Activated T-cell treated with anti-CD3 and anti-CD28 coated beads, Interleukin-2, amount 50 U/mL, for 1 hour (primary cell): ENCODE results near the gene TBC1D5.

Experiments
- DNase-seq: peaks from one replicate; pipeline ENCODE4 v3.0.0-alpha.2; 2020

The TBC1D5 gene

DNA sequence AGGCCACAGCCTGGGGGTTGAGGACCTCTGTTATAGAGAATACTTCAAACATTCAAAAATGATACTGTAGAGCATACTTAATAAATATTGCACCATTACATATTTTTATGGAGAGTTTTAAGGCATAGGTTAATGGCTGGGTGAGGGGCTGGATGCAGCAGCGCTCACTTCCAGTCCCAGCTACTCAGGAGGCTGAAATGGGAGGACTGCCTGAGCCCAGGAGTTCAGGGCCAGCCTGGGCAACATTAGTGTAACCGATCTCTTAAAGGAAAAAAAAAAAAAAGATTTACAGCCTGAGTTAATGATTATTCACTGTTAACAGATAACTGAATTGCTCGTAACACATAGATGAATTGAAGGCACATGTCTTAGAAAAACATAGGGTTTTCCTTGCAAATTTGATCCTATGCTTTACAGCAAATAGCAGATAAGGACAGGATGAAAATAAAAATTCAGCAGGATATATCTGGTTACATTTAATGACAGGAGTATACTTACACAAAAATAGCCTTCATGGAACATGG, 282.9 kb downstream of the TBC1D5 start:
- no peak for DNase-seq

DNA sequence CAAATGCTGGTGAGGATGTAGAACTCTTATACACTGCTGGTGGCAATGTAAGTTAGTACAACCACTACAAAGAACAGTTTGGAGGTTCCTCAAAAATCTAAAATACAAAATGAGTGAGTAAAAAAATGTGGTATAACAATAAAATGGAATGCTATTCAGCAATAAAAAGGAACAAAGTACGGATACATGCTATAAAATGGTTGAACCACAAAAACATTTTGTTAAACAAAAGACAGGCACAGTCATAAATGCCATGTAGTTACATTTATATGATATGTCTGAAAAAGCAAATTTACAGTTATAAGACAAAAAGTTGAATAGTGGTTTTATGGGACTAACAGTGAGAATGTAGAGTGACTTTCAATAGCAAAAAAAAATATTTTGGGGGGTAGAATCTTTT, 285.8 kb downstream of the TBC1D5 start:
- no peak for DNase-seq

- DNase-seq = no peak
Measured at GRCh38 chr3:17456046-17456445, 286.4 kb downstream of the TBC1D5 start.

GRCh38 chr3:17444865-17445264, 297.6 kb downstream of the TBC1D5 start:
- no peak for DNase-seq

DNA sequence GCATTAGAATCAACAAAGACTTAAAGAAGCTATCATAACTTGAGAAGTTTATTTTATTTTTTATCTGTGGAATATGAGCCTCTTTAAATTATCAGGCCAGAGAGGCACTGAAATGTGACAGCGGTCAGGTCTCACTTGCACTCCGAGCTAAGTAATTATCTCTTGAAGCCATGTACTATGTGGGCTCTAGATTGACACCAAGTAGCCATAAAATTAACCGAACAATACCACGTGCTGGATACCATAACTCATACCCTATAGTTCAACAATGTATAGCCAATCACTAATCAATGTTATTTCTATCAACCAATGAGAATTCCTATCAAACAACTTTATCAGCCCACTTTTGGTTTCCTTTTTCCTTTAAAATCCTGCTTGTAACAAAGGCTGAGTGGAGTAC, 299.3 kb downstream of the TBC1D5 start:
- DNase-seq = no peak

GRCh38 chr3:17442332-17443049, 299.9 kb downstream of the TBC1D5 start:
- no peak for DNase-seq

DNA sequence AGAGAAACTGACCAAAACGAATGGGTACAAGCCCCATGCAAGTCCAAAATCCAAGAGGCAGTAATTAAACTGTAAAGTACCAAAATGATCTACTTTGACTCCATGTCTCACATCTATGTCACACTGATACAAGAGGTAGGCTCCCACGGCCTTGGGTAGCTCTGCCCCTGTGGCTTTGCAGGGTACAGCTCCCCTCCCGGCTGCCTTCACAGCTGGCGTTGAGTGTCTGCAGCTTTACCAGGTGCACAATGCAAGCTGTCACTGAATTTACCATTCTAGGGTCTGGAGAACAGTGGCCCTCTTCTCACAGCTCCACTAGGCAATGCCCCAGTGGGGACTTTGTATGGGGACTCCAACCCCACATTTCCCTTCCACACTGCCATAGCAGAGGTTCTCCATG, 308.6 kb downstream of the TBC1D5 start:
- no peak for DNase-seq

DNA sequence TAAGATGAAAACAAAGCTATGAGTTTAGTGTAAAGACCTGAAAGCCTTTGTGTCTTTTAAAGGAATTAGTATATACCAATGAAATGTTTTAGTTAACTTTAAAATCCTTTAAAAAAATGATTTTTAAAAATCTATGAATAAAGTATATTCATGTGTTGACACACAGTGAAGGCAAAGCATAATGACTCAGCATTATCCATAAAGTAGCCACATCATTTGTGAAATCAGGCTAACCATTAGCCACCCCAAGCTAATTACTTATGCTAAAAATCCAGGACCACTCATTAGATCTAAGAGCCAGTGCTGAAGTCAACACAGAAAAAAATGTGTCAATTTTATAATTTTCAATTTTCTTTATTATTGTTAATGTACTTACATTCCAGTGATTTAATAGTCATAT, 310.2 kb downstream of the TBC1D5 start:
- no peak for DNase-seq

DNA sequence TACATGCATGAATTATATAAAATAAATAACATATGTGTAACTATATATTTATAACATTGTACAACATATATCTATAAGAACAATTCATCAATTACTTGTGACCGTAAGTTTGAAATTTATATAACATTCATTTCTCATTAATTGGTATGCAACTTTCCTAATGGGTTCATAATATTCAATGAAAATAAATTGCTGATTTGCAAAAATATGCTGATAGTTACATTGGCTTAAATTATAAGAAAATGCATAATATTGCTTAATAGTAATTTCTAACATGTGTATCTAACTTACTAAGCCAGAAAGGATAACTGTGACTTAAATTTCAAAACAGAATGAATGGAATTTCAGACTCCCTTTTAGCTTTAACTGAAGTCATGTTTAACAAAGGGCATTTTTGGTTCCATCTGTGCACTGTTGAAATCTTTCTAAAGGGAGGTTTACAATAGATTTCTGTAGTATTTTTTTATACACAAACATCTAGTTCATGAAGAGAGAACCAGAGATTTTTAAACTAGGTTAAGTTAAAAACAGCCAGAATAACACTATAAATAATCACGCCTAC, 310.9 kb downstream of the TBC1D5 start:
- DNase-seq = no peak

GRCh38 chr3:17431004-17431403, 311.4 kb downstream of the TBC1D5 start:
- no peak for DNase-seq

DNA sequence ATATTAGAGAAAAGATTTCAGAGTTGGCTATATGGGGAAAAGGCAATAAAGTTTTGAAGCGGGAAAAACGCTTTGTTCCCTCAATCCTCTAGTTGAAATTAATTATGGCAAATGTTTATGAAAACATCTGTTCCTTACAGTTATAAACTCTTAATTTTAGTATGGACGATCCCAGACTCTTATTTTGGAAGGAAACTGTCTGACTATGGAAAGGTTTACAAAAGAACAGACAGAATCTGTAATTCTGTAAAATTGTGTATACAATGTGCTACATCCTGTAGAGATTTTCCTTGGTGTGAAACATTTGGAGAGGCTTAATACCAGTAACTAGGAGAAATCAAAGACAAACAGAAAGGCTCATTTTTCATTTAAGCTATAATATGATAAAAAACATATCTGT, 311.8 kb downstream of the TBC1D5 start:
- no peak for DNase-seq

DNA sequence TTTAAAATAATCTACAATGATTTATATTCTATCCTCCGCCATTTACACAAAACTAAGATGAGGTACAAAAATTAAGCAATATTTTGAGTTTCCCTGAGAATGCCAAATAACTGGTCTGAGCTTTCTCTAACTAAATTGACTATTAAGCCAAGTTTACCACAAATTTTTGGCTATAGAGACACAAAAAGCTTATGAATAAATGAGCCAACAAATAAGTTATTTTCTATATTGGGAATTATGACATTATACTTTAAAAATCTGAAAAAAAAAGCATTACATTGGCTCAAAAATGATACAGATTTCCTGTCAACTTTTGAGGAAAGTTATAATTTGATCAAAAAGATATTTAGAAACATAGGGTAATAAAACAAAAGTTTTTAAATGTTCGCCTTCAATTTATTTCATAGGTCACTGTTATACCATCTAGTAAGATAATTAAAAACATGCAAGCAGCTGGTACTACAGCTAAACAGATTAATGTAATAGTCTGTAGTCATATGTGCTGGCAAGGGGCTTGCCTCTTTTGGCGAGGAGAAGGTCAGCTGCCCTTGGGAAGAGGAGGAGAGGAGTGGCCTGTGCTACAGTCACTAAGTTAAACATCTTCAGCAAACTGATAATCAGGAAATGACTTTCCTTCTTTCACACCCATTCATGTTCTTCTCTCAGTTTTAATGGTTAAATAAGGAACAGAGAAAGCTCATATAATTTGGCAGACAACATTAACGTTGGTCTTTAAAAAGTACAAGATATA, 318.5 kb downstream of the TBC1D5 start:
- no peak for DNase-seq

DNA sequence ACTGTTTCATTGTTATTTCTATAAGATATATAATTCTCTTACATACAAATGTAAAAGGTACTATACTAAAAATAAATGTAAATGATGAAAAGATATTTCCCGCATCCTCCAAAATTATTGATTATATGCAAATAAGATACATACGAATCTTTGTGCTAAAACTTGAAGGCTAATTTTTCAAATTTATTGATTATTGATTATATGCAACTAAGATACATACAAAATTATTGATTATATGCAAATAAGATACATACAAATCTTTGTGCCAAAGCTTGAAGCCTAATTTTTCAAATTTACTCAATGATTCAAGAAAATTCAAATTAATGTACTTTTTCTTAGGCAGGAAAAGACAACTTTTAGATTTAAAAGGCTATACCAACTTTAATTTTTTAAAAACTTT, 319.8 kb downstream of the TBC1D5 start:
- no peak for DNase-seq

- no peak for DNase-seq
Measured at GRCh38 chr3:17420668-17421067, 321.8 kb downstream of the TBC1D5 start.

DNA sequence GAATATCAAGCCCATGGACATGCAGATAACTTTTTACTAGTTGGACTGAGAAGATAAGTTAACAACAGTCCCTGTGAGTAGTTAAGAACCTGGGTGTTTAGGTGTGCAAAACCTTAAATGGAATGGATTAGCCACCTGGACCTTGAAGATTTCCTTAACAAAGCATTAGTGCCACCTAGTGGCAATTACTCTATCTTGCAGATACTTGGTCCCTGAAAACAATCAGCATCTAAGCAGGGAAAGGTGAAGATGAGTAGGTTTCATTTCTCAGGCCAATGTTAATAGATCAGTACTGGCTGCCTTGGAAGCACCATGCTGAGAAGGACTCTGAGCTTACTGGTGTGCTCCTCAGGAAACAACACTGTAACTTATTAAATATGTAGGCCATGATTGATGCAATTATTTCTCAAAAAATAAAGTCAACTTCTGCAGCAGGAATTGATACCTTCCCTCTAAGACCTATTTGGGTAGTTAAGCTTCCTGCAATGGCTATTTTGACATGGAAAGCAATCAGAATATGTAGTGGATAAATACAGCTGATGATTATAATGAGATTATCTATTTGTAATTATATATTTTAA, 329.4 kb downstream of the TBC1D5 start:
- no peak for DNase-seq

GRCh38 chr3:17411157-17411877, 331.1 kb downstream of the TBC1D5 start:
- DNase-seq = no peak

DNA sequence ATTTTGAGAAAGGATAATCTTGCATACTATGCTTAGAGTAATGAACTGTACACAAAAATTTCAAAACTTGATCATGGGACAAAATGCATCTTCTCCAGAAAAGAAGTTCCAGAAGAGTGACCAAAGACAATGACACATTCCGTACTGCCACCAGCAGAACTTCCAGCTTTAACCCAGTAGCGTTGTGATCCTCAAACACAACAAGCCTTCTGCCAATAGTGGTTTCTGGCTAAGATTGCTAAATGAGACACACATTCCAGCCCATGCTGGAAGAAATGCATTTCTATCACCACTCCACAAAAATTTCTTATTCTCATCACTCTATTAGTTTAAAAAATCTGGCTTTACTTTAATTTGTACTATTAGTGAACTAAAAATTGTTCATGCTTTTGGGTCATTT, 334.9 kb downstream of the TBC1D5 start:
- DNase-seq = no peak

DNA sequence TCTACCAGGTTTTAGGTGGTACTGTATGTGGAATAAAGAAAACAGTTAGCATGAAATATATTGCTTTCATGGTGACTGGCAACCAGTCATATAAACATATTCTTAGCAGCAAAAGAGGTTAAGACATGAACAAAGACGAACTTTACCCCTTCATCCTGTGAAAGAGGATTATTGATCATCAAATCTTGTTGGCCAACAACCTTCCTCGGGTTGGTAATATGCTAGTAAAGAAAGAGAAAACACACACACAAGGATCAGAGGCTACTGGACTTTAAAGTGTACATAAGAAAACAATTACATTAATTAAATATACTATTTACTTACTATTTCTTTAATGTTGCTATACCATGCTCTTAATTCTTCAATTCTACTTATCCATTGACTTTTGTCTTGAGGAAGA, 337.9 kb downstream of the TBC1D5 start:
- DNase-seq = no peak

- no peak for DNase-seq
Measured at GRCh38 chr3:17402442-17402841, 340.0 kb downstream of the TBC1D5 start.

- DNase-seq = no peak
Measured at GRCh38 chr3:17401912-17402311, 340.5 kb downstream of the TBC1D5 start.

DNA sequence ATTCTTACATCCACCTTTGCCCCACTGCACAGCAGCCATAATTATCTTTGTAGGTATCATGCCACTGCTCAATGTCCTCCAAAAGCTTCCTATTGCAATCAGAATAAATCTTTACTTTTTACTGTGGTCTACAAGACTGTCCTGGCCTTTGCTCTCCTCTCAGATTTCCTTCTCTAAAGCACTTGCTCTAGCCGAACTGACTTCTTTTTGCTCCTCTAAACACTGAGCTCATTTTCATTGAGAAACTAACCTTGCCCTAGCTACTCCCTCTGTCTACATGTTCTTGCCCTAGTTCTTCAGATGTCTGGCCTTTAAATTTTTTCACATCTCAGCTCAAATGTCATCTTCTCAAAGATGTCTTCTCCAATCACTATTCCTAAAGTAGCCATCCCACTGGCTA, 342.8 kb downstream of the TBC1D5 start:
- DNase-seq = no peak

- DNase-seq = no peak
Measured at GRCh38 chr3:17398959-17399551, 343.4 kb downstream of the TBC1D5 start.

GRCh38 chr3:17396036-17396435, 346.4 kb downstream of the TBC1D5 start:
- DNase-seq = no peak
